AG09309 (cell line): ENCODE results near the gene TCIRG1.
A peak's percentile ranks its signal among the peaks of the same experiment; 100 is the strongest.

Experiments used
- DNase-seq: peaks from one replicate; pipeline ENCODE4 v3.0.0-alpha.2; 2010; ENCODE audit warnings: low read depth
- H3K4me3 ChIP-seq: 2 replicates; pipeline ENCODE4 v1.5.1; 2011; ENCODE audit warnings: mild to moderate bottlenecking, low read depth, low read length, moderate library complexity; ENCODE audit not compliant: control insufficient read depth
- CTCF ChIP-seq: IDR thresholded peaks from 2 replicates; pipeline ENCODE4 v1.5.1; 2011; ENCODE audit warnings: mild to moderate bottlenecking, low read depth, low read length, inconsistent platforms; ENCODE audit not compliant: insufficient read depth, control insufficient read depth; ENCODE audit errors: missing control alignments

The TCIRG1 gene

GRCh38 chr11:68057807-68058206, 19.0 kb downstream of the TCIRG1 start:
- DNase-seq = no peak
- H3K4me3 ChIP-seq = no peak overlapping the region
- no peak for TF ChIP-seq CTCF

- H3K4me3 ChIP-seq = no peak overlapping the region
- TF ChIP-seq CTCF = no peak
- no peak for DNase-seq
Measured at GRCh38 chr11:68061508-68061907, 22.7 kb downstream of the TCIRG1 start.

GRCh38 chr11:68064926-68065325, 26.1 kb downstream of the TCIRG1 start:
- TF ChIP-seq CTCF = no peak
- DNase-seq = no peak
- H3K4me3 ChIP-seq = no peak overlapping the region

- no peak for TF ChIP-seq CTCF
- no peak for DNase-seq
- H3K4me3 ChIP-seq = no peak overlapping the region
Measured at GRCh38 chr11:68065841-68066240, 27.0 kb downstream of the TCIRG1 start.

- H3K4me3 ChIP-seq = no peak overlapping the region
- TF ChIP-seq CTCF = no peak
Measured at GRCh38 chr11:68066742-68067141, 27.9 kb downstream of the TCIRG1 start.

GRCh38 chr11:68067991-68068390, 29.2 kb downstream of the TCIRG1 start:
- H3K4me3 ChIP-seq = no peak overlapping the region
- TF ChIP-seq CTCF = no peak
- no peak for DNase-seq

More at GRCh38 chr11:68066742-68067141, 27.9 kb downstream of the TCIRG1 start:
- DNase-seq = peak; percentile 13

- no peak overlapping the region for H3K4me3 ChIP-seq
- DNase-seq = no peak
- no peak for TF ChIP-seq CTCF
Measured at GRCh38 chr11:68071281-68072048, 32.6 kb downstream of the TCIRG1 start.
